ENCODE results near the gene CLBA1.
A peak's percentile ranks its signal among the peaks of the same experiment; 100 is the strongest.

Gene CLBA1

DNA sequence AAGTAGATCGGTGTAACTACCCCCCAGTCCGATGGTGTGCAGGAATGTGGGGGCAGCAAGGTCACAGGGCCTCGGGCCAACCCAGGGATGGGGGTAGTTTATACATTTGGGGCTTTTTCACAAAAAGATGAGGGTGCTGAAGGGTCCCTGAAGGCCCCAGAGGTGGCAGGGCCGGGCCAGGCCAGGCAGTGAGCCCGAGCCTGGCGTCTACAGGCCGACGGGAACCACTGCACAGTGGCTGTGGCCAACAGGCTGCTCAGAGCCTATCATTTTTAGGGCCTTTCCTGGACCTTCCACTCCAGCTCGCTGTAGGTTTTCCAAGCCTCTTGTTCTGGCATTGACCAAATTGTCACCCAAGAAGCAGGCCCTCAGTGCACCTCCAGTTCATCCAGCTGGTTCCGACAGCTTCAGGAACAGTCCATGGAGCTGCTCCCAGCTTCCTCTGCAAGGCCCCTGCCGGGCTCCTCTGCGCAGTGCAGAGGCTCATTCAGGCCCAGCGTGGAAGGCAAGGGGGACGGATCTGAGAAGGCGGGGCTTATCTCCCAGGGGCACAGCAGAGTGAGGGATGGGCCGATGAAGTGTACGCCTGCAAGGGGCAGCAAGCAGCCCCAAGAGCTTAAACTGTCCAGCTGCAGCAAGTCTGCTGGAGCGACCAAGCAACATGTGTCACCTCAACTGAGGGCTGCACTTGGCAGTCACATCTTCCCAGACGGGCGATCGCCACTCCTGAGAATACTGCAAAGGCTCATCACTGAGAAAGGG, 21.4 kb downstream of the CLBA1 start:
- no peak for DNase-seq

DNA sequence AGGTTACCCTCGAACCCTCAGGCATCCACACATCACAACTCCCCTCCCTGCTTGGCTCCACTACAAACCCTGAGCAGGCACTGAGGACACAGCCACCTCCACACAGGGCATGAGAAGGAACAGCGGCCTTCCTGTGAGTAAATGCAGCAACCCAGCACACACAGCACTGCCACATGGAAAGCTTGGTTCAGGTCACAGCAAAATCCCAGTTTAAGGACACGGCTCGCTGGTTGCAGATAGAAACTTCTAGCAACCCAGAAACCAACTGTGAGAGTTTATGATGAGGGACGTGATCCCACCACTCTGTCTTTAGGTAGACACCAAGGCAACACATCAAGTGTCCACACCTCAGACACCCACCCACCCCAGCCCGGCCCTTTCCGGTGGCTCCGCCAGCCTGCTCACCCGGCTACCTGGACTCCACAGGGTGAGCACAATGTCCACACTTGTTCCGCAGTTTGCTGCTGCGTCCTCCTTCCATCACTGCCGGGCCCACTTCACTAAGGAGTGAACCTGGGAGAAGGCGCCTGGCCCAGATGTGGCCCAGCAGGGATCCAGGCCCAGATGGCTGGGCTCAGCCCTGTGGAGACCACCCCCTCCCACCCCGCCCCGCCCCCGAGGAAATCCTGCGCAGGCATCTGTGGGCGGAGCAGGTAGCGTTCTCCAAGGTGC, 22.1 kb downstream of the CLBA1 start:
- no peak for DNase-seq

DNA sequence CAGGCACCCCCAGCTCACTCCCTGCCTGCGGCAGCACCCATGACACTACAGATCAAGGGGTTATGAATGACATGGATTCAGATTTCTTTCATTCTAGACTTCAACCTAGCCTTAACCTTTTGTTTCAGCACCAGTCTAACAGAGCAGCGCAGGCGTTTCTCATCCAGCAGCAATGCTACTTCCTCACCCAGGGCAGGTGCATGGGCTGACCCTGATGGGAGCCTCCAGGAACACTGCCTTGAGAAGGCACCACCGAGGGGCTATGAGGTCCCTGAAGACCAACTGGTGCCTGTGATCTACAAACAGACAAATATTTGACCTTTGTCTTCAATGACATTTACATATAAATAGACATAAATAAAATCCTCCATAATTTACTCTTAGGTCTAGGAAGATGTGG, 24.5 kb downstream of the CLBA1 start:
- DNase-seq, result no peak

DNA sequence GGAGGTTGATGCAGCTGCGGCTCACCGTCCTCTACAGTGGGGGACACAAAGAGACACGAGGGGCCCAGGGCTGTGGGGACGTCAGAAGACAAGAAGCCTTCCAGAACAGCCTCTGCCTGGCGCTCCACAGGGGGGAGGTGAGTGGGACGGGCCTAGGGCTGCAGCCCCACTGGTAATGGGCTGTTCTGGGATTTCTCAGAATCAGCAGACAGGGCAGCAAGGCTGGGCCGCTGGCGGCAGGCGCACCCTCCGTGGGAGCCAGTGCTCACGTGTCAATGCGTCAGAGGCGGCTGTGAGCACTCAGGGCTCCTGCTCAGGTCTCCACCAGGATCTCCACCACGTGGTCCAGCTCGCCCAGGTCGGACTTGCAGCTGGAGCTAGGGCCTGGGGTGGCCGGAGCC, 25.3 kb downstream of the CLBA1 start:
- no peak for DNase-seq

DNA sequence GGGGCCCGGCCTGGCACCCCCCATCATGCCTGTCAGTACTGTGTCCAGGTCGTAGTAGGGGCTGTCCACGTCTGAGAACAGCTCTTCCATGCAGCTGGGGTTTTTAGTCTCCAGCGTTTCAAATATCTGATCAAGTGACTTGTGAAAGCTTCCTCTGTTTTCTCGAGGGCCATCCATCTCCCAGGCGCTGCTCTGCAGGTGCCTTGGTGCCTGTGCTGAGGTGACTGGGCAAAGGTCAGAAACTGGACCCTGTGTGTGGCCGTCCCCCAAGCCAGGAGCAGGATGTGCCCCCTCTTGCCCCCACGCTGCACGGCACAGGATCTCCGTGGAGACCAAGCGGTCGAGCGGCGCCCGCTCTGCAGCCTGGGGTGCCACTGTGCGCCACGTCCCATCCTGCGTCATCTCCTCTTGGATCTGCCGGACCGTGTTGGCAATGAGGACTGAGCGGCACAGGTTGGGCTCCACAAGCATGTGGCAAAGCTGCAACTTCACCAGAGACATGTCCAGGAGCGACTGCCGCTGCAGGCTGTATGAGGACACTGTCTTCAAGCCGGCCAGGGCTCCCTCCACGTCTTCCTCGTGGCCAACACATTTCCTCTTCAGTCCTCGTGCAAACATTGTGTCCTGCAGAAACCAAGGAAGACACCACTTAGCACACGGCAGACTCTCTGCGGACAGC, 25.9 kb downstream of the CLBA1 start:
- no peak for DNase-seq

DNA sequence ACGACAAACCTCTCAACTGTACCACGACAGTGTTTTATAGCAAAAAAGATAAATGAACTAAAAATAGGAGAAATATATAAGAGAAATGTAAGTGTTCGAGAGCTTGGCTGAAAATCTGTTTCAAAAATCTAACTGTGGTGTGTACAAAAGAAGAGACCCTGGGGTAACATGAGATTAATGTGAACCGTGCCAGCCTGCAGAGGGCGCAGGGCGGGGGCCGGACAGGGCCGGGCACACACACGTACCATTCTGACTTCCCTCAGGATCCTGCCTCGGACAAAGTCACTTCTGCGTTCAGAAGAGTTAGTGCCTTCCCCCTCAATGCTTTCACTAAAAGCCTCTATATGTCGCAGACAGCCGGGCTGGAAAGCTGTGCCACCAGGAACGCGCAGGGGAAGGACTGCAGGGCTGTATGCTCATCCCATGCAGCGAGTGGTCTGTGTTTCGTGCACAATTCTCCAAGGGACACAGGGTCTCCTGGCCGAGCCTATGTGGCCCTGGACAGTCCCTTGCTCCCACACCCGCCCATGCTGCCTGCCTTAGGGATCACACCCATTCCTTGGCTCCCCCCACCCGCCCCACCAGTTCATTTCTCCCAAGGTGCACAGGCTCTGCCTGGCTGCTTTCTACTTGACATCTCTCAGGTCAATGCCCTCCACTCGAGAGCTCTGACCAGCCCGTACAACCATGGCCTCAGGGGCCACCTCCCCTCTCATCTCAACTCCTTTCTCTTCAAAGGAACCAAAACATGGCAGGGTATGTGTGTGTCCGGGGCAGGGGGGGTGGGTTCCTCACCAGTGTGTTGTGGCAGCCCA, 26.8 kb downstream of the CLBA1 start:
- no peak for DNase-seq

GRCh38 chr14:105013150-105013785, 27.7 kb downstream of the CLBA1 start:
- DNase-seq, result no peak

DNA sequence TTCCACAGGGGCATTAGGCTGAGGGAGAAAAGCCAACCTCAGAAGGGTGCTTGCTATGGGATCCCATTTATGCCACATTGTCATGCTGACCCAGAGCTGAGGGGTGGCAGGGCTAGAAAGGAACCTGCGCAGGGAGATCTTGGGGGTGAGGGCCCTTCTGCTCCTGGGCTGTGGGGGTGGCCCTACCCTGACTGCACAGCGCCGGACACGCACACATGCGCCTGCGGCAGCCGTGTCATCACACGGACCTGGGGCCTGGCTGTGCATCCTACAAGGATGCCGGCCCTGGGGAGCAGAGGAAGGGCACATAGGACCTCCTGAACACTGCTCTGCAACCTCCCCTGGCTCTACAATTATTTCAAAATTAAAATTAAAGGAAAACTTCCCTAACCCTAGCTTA, 28.4 kb downstream of the CLBA1 start:
- DNase-seq, result no peak

GRCh38 chr14:105014631-105015030, 29.0 kb downstream of the CLBA1 start:
- no peak for DNase-seq

- DNase-seq, result no peak
Measured at GRCh38 chr14:105015242-105015641, 29.7 kb downstream of the CLBA1 start.

DNA sequence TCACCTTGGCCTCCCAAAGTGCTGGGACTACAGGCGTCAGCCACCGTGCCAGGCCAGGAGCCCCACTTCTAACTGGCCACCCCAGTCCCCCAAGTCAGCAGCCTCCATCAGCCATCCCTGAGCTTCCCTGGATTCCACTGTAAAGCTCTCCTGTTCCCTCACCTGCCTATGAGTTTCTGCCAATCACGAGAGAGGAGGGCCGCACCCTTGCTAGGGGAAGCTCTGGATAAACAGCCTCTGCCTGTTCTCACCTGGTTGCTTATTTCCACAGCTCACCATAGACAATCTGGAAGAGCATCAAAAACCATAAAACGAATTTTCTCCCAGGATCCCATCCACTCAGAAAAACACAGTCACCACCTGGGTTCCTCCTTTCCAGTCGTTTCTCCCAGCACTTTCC, 30.3 kb downstream of the CLBA1 start:
- no peak for DNase-seq

GRCh38 chr14:105018414-105018813, 32.8 kb downstream of the CLBA1 start:
- no peak for DNase-seq

DNA sequence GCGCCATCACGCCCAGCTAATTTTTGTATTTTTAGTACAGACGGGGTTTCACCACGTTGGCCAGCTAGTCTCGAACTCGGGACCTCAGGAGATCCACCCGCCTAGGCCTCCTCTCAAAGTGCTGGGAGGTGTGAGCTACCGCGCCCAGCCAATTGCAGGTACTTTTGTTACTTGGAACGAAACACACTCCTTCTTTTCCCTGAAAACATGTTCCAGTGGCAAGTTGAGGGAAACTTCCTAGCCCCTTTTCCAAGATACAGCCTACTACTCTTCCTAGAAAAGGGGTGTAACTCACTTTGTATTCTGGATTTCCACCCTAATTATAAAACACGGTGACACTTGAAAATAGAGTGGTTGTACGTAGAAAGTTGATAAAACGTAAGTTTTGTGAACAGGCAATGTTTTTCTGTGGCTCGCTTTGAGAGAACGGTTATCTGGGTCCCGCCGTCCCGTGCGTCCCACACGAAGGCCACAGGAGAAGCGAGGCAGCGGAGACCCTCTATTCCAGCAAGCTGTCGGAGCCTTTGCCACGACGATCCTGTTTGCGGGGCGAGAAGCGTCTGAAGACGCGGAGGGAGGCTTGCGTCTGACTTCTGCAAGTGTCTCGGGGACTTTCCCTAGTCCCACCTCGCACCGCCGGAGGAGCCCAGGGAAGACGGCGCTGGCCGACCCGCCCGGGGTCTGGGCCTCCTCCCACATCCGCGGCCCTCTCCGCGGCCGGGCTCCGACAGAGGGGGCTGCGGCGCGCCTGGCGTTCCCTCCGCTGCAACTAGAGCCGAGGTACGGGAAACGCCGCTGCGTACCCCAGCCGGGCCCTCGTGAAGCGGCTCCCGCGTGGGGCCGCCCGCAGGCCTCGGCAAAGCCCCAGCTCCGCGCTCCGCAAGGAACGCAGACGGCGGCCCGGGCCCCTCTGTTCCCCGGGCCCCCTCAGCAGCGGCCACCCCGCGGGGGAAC, 34.5 kb downstream of the CLBA1 start:
- no peak for DNase-seq

DNA sequence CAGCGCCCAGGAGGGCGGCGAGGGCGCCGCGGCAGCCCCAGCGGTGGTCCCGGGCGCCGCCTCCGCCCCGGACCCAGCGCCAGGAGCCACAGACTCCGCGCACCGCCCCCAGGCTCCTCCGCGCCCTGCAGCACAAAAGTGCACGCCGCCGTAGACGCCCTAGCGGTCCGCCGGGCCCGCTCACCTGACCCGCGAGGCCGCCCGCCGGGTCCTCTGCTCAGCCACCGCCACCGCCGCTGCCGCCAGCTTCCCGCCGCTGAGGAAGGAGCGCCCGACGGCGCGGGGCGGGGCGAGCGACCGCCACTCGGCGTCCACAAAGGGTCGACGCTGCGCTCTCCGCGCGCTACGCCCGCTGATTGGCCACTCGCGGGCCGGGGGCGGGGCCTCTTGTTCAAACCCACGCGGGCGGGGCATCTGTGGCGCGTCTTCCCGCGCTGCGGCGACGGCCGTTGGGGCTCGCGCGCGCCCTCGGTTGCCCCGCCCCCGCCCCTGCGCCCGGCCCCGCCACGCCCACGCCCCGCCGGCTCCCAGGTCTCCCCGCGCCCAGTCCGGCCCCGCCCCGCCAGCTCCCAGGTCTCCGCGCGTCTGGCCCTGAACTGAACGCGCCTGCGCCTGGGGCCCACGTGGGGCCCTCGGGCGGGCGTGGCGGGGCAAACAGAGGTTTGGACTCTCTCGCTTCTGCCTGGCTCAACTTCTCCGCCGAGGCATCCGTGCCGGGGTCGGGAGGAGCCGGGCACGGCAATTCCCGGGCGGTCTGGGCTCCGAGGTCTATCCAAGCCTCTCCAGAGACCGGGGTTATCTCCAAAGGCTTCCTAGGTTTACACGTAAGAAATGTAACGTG, 35.4 kb downstream of the CLBA1 start, which contains the start of gene CDCA4:
CDCA4 (minus strand) TSS at position 269 of the 841 bp plus-strand sequence. CDS start 9,154 bp downstream, outside the sequence.
- peak; percentile 90 for DNase-seq

GRCh38 chr14:105021656-105022275, 36.2 kb downstream of the CLBA1 start:
- no peak for DNase-seq

- DNase-seq, result no peak
Measured at GRCh38 chr14:105022276-105022670, 36.7 kb downstream of the CLBA1 start.

- no peak for DNase-seq
Measured at GRCh38 chr14:105023144-105023543, 37.6 kb downstream of the CLBA1 start.

DNA sequence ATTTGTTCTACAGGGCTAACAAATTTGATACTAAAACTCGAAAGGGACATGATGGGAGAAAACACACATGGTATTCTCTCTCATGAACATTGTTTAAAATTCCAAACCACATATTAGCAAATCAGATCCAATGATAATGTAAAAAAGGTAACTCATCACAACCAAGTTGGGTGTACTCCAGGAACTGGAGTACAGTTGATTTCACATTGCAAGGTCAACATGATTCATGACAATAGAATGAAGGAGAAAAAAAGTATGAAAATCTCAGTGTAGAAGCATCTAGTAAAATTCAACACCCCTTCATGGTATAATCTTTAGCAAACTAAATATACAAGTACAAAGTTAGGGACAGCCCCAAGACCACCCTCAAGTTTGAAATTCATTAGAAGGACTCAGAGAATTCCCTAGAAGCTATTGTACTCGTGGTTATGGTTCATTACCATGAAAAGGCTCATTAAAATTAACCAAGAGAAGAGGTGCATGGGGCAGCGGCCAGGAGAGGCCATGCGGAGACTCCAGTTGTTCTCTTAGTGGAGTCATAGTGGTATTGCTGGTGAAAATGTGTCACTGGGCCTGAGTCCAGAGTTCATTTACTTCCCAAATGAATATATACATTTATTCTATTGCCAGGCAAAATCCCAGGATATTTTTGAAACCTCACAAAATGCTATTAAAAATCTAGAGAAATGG, 38.3 kb downstream of the CLBA1 start:
- DNase-seq, result no peak

DNA sequence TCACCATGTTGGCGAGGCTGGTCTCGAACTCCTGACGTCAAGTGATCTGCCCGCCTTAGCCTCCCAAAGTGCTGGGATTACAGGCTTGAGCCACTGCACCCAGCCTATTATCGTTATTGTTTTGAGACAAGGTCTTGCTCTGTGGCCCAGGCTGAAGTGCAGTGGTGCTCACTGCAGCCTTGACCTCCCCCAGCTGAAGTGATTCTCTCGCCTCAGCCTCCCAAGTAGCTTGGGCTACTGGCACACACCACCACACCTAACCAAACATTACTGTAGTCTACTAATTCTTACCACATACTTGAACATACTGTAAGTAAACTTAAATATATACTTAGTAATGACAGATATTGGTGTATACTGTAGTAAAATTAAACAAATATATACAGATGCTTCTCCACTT, 39.8 kb downstream of the CLBA1 start:
- no peak for DNase-seq
